Tibial nerve (tissue), 4 donors: ENCODE data around the gene ASPG. TPM values are rescaled to one million over a fixed set of nuclear protein-coding genes. Genes with fewer than 3 reads are reported as not detected.

Source experiments
- DNase-seq, 2 donors: peaks; one replicate each; pipeline ENCODE4 v3.0.0-alpha.2; 2019; ENCODE audit warnings: low spot score in 2 of 2
- H3K27ac ChIP-seq, 4 donors: fragments of 200-600 bp; sonication (generic) in 3 of 4; one replicate each; pipeline ENCODE4 v1.5.1; 2017 to 2019; ENCODE audit warnings: mild to moderate bottlenecking in 1 of 4
- H3K27me3 ChIP-seq, 2 donors: fragments of 200-600 bp; sonication (generic) in 1 of 2; one replicate each; pipeline versions ENCODE4 v1.5.1 to v1.6.0; 2017 to 2019
- H3K36me3 ChIP-seq, 3 donors: fragments of 200-600 bp; sonication (generic); one replicate each; pipeline ENCODE4 v1.5.1; 2018 to 2019
- H3K4me1 ChIP-seq, 4 donors: fragments of 200-600 bp; sonication (generic) in 3 of 4; one replicate each; pipeline ENCODE4 v1.5.1; 2017 to 2019
- H3K4me3 ChIP-seq, 4 donors: fragments of 200-600 bp; sonication (generic) in 3 of 4; one replicate each; pipeline ENCODE4 v1.5.1; 2017 to 2019; ENCODE audit warnings: mild to moderate bottlenecking in 1 of 4, moderate library complexity in 1 of 4
- H3K9me3 ChIP-seq, 4 donors: fragments of 200-600 bp; sonication (generic) in 3 of 4; one replicate each; pipeline ENCODE4 v1.5.1; 2017 to 2019
- EP300 ChIP-seq, 2 donors: sonication (generic); formaldehyde crosslinking; IDR thresholded peaks; one replicate each; pipeline ENCODE4 v1.6.1; 2017; ENCODE audit warnings: antibody characterized with exemption in 2 of 2, mild to moderate bottlenecking in 1 of 2
- POLR2A ChIP-seq, 2 donors: fragments of 450-650 bp; IDR thresholded peaks; one replicate each; pipeline ENCODE4 v1.6.1; 2017; ENCODE audit warnings: antibody characterized with exemption in 2 of 2, mild to moderate bottlenecking in 2 of 2, moderate library complexity in 2 of 2
- WGBS, 2 donors: methylation state at CpG; one replicate each; pipeline ENCODE4 v1.1.5; 2018; 5-methylcytosine and 5-hydroxymethylcytosine counted together
- total RNA-seq, 4 donors: library from RNA; depleted of rRNA; stranded (reverse); fragments of >200 nt; gene quantifications; one replicate each; pipeline ENCODE4 v1.1.0, GENCODE V29; 2016
- TF ChIP-seq, protein P1 (sequence below), 5 experiments: fragments of 200-600 bp in 3 of 5; fragments of 450-650 bp in 2 of 5; sonication (generic) in 3 of 5; IDR thresholded peaks; one replicate each; pipeline ENCODE4 v1.5.1; 2016 to 2019; ENCODE audit warnings: antibody characterized with exemption in 5 of 5, mild to moderate bottlenecking in 3 of 5, moderate library complexity in 2 of 5

The ASPG gene
- total RNA-seq, 4 donors from 2014 or later: 2.4 to 8.7 (median 2.7) TPM

DNA sequence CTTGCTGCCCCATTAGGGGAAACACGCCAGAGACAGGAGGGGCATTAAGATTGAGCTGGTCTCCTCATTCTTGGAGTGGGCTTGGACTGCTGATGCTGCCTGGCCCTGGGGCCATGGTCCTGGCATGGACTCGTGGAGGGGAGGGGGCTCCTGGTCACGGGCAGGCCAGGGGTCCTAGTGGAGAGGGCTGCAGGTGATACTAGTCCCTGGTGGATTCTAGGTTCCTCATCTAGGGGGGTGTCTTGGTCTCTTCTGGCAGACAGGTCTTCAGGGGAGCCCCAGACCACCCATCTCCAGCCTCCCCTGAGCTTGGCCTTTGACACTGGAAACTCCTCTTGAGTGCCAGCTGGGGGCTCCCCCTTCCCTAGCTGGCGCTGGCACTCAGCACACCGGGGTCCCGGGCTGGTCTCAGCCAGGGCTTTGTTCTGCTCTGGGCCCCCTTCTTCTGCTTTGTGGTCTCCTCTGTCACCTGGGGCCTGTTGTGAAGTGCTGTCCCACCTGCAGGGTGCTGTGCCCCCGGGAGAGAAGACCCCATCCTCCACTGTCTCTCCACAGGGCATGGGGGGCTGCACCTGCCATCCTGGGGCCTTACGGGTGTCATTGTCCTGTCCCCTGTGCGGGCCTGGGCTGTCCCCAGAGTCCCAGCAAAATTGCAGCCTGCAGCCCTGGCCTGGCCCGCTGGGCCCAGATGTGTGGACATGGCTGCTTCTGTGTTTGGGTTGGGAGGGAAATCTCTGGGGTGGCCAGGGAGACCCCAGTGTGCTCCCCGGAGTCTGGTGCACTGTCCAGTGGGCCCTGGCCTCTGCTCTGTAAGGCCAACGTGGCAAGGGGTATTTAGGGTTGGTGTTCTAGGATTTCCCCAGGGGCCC is 55.2 kb downstream of the ASPG start:
- Histone ChIP-seq H3K27ac (no peak overlapping the region), H3K4me1 (peaks cover 0 to 41% (median 21%) of the 10 kb centered on the region in 4 donors), H3K4me3 (no peak overlapping the region), H3K9me3 (no peaks in the 10 kb centered on the region), H3K27me3 (peaks cover 0 to 38% of the 10 kb centered on the region in 2 donors), H3K36me3 (no peaks in the 10 kb centered on the region)
- TF ChIP-seq, protein P1, sequence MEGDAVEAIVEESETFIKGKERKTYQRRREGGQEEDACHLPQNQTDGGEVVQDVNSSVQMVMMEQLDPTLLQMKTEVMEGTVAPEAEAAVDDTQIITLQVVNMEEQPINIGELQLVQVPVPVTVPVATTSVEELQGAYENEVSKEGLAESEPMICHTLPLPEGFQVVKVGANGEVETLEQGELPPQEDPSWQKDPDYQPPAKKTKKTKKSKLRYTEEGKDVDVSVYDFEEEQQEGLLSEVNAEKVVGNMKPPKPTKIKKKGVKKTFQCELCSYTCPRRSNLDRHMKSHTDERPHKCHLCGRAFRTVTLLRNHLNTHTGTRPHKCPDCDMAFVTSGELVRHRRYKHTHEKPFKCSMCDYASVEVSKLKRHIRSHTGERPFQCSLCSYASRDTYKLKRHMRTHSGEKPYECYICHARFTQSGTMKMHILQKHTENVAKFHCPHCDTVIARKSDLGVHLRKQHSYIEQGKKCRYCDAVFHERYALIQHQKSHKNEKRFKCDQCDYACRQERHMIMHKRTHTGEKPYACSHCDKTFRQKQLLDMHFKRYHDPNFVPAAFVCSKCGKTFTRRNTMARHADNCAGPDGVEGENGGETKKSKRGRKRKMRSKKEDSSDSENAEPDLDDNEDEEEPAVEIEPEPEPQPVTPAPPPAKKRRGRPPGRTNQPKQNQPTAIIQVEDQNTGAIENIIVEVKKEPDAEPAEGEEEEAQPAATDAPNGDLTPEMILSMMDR (IDR thresholded peaks at IDR 0.05): no peak
- TF ChIP-seq EP300 (IDR thresholded peaks at IDR 0.05) (no peak), POLR2A (IDR thresholded peaks at IDR 0.05) (no peak)
- DNase-seq: no peak
- WGBS, 2 donors: 87 to 91% methylated on average over 10 to 11 of the region's 12 CpGs

DNA sequence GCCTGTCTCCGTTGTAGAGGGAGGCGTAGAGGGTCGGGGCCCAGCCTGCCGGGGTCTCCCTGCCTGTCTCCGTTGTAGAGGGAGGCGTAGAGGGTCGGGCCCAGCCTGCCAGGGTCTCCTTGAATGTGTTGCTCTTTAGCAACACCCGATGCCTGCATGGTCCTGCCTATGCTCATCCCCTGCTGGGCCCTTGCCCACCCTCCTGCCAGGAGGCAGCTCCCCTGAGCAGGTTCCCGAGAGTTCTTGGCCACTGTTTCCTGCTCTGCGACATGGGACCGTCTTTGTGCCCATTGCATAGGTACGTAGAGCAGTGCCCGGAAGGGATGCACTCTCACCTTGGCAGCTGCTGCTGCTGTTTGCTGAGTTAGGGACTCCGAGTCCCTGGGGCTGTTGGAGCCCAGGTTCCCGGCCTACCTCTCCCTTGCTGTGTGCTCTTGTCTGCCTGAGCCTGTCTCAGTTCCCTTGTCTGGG is 56.2 kb downstream of the ASPG start:
- no peak overlapping the region for H3K27ac ChIP-seq
- 85 to 91% methylated on average over 15 of the region's 15 CpGs for WGBS, 2 donors
- H3K36me3 ChIP-seq: no peaks in the 10 kb centered on the region
- no peaks in the 10 kb centered on the region for H3K9me3 ChIP-seq
- H3K4me3 ChIP-seq: no peak overlapping the region
- no peak for DNase-seq
- H3K4me1 ChIP-seq: peaks cover 0 to 34% (median 19%) of the 10 kb centered on the region in 4 donors
- TF ChIP-seq POLR2A (IDR thresholded peaks at IDR 0.05) (no peak), EP300 (IDR thresholded peaks at IDR 0.05) (no peak)
- TF ChIP-seq, protein P1 (IDR thresholded peaks at IDR 0.05): no peak
- peaks cover 0 to 32% of the 10 kb centered on the region in 2 donors for H3K27me3 ChIP-seq

DNA sequence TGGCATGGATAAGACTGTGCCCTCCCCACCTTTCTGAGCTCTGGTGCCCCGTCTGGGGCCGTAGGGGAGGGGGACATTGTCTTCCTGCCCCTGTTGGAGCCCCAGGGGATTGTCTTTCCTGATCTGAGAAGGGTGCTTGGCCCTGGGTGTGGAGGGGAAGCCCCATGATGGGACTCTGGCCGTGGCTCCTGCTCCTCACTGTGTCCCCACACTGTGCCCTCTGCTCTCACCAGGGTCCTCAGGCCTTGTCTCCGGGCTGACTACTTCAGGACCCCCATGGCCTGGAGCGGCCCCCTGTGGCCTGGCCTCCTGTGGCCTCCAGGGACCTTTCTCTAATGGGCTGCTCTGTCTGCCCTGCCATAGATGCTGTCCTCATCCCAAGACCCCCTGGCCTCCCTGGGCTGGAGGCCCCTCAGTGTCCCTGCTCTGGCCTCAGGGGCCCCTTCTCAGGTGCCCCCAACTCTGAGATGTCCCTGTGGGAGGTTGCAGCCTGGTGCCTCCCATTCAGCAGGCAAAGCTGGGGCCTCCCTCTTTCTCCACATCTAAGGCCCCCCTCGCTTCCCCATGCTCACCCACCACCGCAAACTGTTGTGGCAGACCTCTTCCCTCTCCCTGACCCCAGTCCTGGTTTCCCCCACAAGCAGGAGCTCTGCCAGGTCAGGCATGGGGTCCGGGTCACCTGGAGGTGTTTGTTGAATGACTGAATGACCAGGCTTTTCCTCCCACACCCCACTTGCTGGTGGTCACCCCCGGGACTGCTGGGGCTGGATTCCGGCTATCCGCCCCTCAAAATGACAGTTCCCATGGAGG is 56.8 kb downstream of the ASPG start:
- TF ChIP-seq POLR2A (IDR thresholded peaks at IDR 0.05) (no peak), EP300 (IDR thresholded peaks at IDR 0.05) (no peak)
- TF ChIP-seq, protein P1 (IDR thresholded peaks at IDR 0.05): no peak
- H3K27ac ChIP-seq: no peak overlapping the region
- peaks cover 0 to 27% (median 12%) of the 10 kb centered on the region in 4 donors for H3K4me1 ChIP-seq
- H3K36me3 ChIP-seq: no peaks in the 10 kb centered on the region
- H3K27me3 ChIP-seq: peaks cover 0 to 25% of the 10 kb centered on the region in 2 donors
- 85 to 92% methylated on average over 9 to 11 of the region's 11 CpGs for WGBS, 2 donors
- no peak for DNase-seq
- no peak overlapping the region for H3K4me3 ChIP-seq
- H3K9me3 ChIP-seq: no peaks in the 10 kb centered on the region

DNA sequence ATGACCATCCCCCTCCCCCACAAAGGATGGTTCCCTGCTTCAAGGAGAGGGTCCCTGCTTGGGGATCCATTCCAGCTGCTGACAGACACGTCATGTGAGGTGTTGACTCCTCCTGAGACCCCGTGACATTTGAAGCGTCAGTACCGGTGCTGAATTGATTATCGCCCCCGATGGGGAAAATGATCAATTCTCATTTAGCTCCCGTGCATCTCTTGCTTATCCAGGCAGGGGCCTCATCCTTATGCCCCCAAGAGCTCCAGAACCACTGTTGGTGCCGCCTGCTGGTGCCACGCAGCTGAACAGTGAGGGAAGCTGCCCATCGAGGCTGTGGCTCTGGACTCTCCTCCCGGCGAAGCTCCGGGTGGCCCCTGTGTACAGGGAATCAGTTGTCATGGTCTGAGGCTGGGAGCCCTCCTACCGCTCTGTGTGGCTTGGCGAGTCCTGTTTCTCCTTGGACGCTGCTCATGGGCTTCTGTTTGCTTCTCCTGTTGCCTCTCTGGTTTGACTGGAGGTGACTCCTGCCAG is 57.5 kb downstream of the ASPG start:
- Histone ChIP-seq H3K27ac (no peak overlapping the region), H3K36me3 (no peaks in the 10 kb centered on the region), H3K27me3 (peaks cover 0 to 18% of the 10 kb centered on the region in 2 donors), H3K9me3 (no peaks in the 10 kb centered on the region), H3K4me1 (peaks cover 0 to 20% (median 5%) of the 10 kb centered on the region in 4 donors), H3K4me3 (no peak overlapping the region)
- TF ChIP-seq EP300 (IDR thresholded peaks at IDR 0.05) (no peak), POLR2A (IDR thresholded peaks at IDR 0.05) (no peak)
- TF ChIP-seq, protein P1 (IDR thresholded peaks at IDR 0.05): no peak
- DNase-seq: no peak
- WGBS, 2 donors: 76 to 84% methylated on average over 13 to 16 of the region's 16 CpGs
